Activated naive CD8-positive, alpha-beta T cell (primary cell): ENCODE measurements around the gene SLC35F4.
"Not testable (repeated sequence)": the region's sequence is repeated elsewhere in the genome, so short reads cannot be mapped to it uniquely, and the experiment has no call there.

Source experiments
- H3K27ac Mint-ChIP-seq: one replicate; pipeline ENCODE4 v1.8.0; 2021; ENCODE audit warnings: mixed read lengths
- H3K27me3 Mint-ChIP-seq: one replicate; pipeline ENCODE4 v1.8.0; 2021; ENCODE audit warnings: mixed read lengths
- H3K36me3 Mint-ChIP-seq: one replicate; pipeline ENCODE4 v1.8.0; 2021; ENCODE audit warnings: mixed read lengths
- H3K4me1 Mint-ChIP-seq: one replicate; pipeline ENCODE4 v1.8.0; 2021; ENCODE audit warnings: low read depth, mixed read lengths
- H3K4me3 Mint-ChIP-seq: one replicate; pipeline ENCODE4 v1.8.0; 2021; ENCODE audit warnings: mild to moderate bottlenecking, mixed read lengths
- H3K9me3 Mint-ChIP-seq: one replicate; pipeline ENCODE4 v1.8.0; 2021; ENCODE audit warnings: low read depth, mixed read lengths

SLC35F4 gene

GRCh38 chr14:57866199-57866705 lies 360 bp upstream of the SLC35F4 start:
- Mint-ChIP-seq H3K36me3 (no peaks in the 10 kb centered on the region), H3K9me3 (no peaks in the 10 kb centered on the region), H3K4me3 (no peak overlapping the region)

GRCh38 chr14:57865066-57865402 lies 858 bp downstream of the SLC35F4 start:
- H3K4me1 Mint-ChIP-seq: no peaks in the 10 kb centered on the region
- H3K27ac Mint-ChIP-seq: no peak overlapping the region
- no peaks in the 10 kb centered on the region for H3K9me3 Mint-ChIP-seq
- H3K27me3 Mint-ChIP-seq: peaks cover 22% of the 10 kb centered on the region
- no peaks in the 10 kb centered on the region for H3K36me3 Mint-ChIP-seq
- no peak overlapping the region for H3K4me3 Mint-ChIP-seq

More at GRCh38 chr14:57866199-57866705, 360 bp upstream of the SLC35F4 start:
- Mint-ChIP-seq H3K27ac (no peak overlapping the region), H3K27me3 (peaks cover 22% of the 10 kb centered on the region), H3K4me1 (no peaks in the 10 kb centered on the region)

- H3K27ac Mint-ChIP-seq: no peak overlapping the region
- H3K4me3 Mint-ChIP-seq: no peak overlapping the region
- peaks cover 22% of the 10 kb centered on the region for H3K27me3 Mint-ChIP-seq
- H3K4me1 Mint-ChIP-seq: no peaks in the 10 kb centered on the region
- no peaks in the 10 kb centered on the region for H3K9me3 Mint-ChIP-seq
- no peaks in the 10 kb centered on the region for H3K36me3 Mint-ChIP-seq
These were observed 1.2 kb downstream of the SLC35F4 start for GRCh38 chr14:57864659-57865058.

GRCh38 chr14:57863471-57863870 lies 2.4 kb downstream of the SLC35F4 start:
- no peak overlapping the region for H3K4me3 Mint-ChIP-seq
- H3K36me3 Mint-ChIP-seq: no peaks in the 10 kb centered on the region
- peaks cover 17% of the 10 kb centered on the region for H3K27me3 Mint-ChIP-seq
- H3K27ac Mint-ChIP-seq: no peak overlapping the region
- no peaks in the 10 kb centered on the region for H3K9me3 Mint-ChIP-seq
- H3K4me1 Mint-ChIP-seq: no peaks in the 10 kb centered on the region

- H3K4me3 Mint-ChIP-seq, H3K36me3 Mint-ChIP-seq, H3K27ac Mint-ChIP-seq, H3K4me1 Mint-ChIP-seq, H3K27me3 Mint-ChIP-seq, H3K9me3 Mint-ChIP-seq: not testable (repeated sequence)
These were observed 10.2 kb downstream of the SLC35F4 start for GRCh38 chr14:57855666-57856065.

- Mint-ChIP-seq H3K4me3 (no peak overlapping the region), H3K27me3 (peaks cover 6% of the 10 kb centered on the region), H3K27ac (no peak overlapping the region), H3K4me1 (no peaks in the 10 kb centered on the region), H3K36me3 (no peaks in the 10 kb centered on the region), H3K9me3 (no peaks in the 10 kb centered on the region)
These were observed 11.3 kb downstream of the SLC35F4 start for GRCh38 chr14:57854571-57854970.

- Mint-ChIP-seq H3K36me3 (no peaks in the 10 kb centered on the region), H3K27ac (no peak overlapping the region), H3K4me1 (no peaks in the 10 kb centered on the region), H3K4me3 (no peak overlapping the region), H3K27me3 (peaks cover 4% of the 10 kb centered on the region), H3K9me3 (no peaks in the 10 kb centered on the region)
These were observed 14.5 kb downstream of the SLC35F4 start for GRCh38 chr14:57851354-57851753.

GRCh38 chr14:57848786-57849185 lies 17.1 kb downstream of the SLC35F4 start:
- Mint-ChIP-seq H3K9me3 (no peaks in the 10 kb centered on the region), H3K4me1 (no peaks in the 10 kb centered on the region), H3K36me3 (no peaks in the 10 kb centered on the region), H3K27me3 (no peaks in the 10 kb centered on the region), H3K27ac (no peak overlapping the region), H3K4me3 (no peak overlapping the region)

- no peaks in the 10 kb centered on the region for H3K9me3 Mint-ChIP-seq
- H3K4me1 Mint-ChIP-seq: no peaks in the 10 kb centered on the region
- no peaks in the 10 kb centered on the region for H3K27me3 Mint-ChIP-seq
- no peak overlapping the region for H3K4me3 Mint-ChIP-seq
- H3K27ac Mint-ChIP-seq: no peak overlapping the region
- H3K36me3 Mint-ChIP-seq: no peaks in the 10 kb centered on the region
These were observed 17.5 kb downstream of the SLC35F4 start for GRCh38 chr14:57848353-57848752.

- no peaks in the 10 kb centered on the region for H3K4me1 Mint-ChIP-seq
- H3K27me3 Mint-ChIP-seq: no peaks in the 10 kb centered on the region
- no peaks in the 10 kb centered on the region for H3K9me3 Mint-ChIP-seq
- H3K4me3 Mint-ChIP-seq: no peak overlapping the region
- no peak overlapping the region for H3K27ac Mint-ChIP-seq
- no peaks in the 10 kb centered on the region for H3K36me3 Mint-ChIP-seq
These were observed 18.2 kb downstream of the SLC35F4 start for GRCh38 chr14:57847706-57848105.

- H3K9me3 Mint-ChIP-seq: no peaks in the 10 kb centered on the region
- H3K27me3 Mint-ChIP-seq: no peaks in the 10 kb centered on the region
- H3K27ac Mint-ChIP-seq: no peak overlapping the region
- H3K4me1 Mint-ChIP-seq: no peaks in the 10 kb centered on the region
- no peak overlapping the region for H3K4me3 Mint-ChIP-seq
- no peaks in the 10 kb centered on the region for H3K36me3 Mint-ChIP-seq
These were observed 18.8 kb downstream of the SLC35F4 start for GRCh38 chr14:57847096-57847495.

- no peaks in the 10 kb centered on the region for H3K36me3 Mint-ChIP-seq
- H3K27ac Mint-ChIP-seq: no peak overlapping the region
- H3K9me3 Mint-ChIP-seq: no peaks in the 10 kb centered on the region
- H3K27me3 Mint-ChIP-seq: no peaks in the 10 kb centered on the region
- H3K4me3 Mint-ChIP-seq: no peak overlapping the region
- no peaks in the 10 kb centered on the region for H3K4me1 Mint-ChIP-seq
These were observed 19.3 kb downstream of the SLC35F4 start for GRCh38 chr14:57846596-57846995.

GRCh38 chr14:57845802-57846531 lies 19.9 kb downstream of the SLC35F4 start:
- Mint-ChIP-seq H3K4me3 (no peak overlapping the region), H3K9me3 (no peaks in the 10 kb centered on the region), H3K4me1 (no peaks in the 10 kb centered on the region), H3K27me3 (no peaks in the 10 kb centered on the region), H3K36me3 (no peaks in the 10 kb centered on the region), H3K27ac (no peak overlapping the region)

GRCh38 chr14:57845316-57845715 lies 20.6 kb downstream of the SLC35F4 start:
- Mint-ChIP-seq H3K4me1 (no peaks in the 10 kb centered on the region), H3K9me3 (no peaks in the 10 kb centered on the region), H3K4me3 (no peak overlapping the region), H3K36me3 (no peaks in the 10 kb centered on the region), H3K27me3 (no peaks in the 10 kb centered on the region), H3K27ac (no peak overlapping the region)

GRCh38 chr14:57837267-57837666 lies 28.6 kb downstream of the SLC35F4 start:
- no peaks in the 10 kb centered on the region for H3K4me1 Mint-ChIP-seq
- H3K4me3 Mint-ChIP-seq: no peak overlapping the region
- peaks cover 4% of the 10 kb centered on the region for H3K27me3 Mint-ChIP-seq
- H3K36me3 Mint-ChIP-seq: no peaks in the 10 kb centered on the region
- no peak overlapping the region for H3K27ac Mint-ChIP-seq
- H3K9me3 Mint-ChIP-seq: no peaks in the 10 kb centered on the region

- H3K4me1 Mint-ChIP-seq: no peaks in the 10 kb centered on the region
- H3K9me3 Mint-ChIP-seq: no peaks in the 10 kb centered on the region
- H3K27me3 Mint-ChIP-seq: peaks cover 7% of the 10 kb centered on the region
- H3K4me3 Mint-ChIP-seq: no peak overlapping the region
- no peaks in the 10 kb centered on the region for H3K36me3 Mint-ChIP-seq
- no peak overlapping the region for H3K27ac Mint-ChIP-seq
These were observed 30.1 kb downstream of the SLC35F4 start for GRCh38 chr14:57835766-57836165.
